GM19328 (cell line): ENCODE results near the gene CENPX.

Source experiments
- ATAC-seq: cut with Tn5 transposase; IDR thresholded peaks from one replicate; pipeline ENCODE4 v1.9.1; 2021; ENCODE audit warnings: mild to moderate bottlenecking, moderate library complexity; ENCODE audit not compliant: unreplicated experiment

Gene CENPX

DNA sequence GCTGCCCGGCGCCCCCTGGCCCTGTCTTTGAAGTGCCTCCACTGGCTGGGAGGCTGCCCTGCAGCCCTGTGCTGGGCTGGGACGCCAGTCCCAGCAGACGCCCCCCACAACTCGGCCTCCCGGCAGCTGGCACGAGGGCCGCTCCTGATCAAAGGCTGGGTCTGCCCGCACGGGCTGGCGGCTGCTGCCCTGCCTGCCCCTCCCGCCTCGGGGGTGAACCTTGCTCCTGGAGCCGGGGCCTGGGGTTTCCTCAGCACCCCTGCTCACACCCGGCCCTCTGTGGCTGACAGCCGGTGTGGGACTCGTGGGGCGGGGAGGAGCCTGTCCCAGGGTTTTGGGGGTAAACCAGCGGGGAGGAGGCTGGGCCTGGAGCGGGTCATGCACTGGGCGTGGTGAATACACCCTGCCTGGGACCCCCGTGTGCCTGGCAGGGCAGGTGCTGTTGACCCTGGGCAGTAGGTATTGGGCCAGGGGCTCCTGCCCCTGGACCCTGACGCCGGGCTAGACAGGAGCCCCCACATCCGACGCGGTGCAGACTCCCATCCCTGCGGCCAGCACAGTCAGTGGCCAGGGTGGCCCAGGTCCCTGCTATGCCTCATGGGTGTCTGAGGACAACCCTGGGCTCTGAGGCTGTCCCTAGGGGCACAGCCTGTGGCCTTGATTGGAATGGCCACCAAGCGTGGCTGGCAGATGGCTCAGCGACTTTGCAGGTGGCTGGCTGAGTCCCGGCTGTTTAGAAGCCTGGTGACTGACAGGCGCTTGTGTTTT is 21.7 kb downstream of the CENPX start:
- ATAC-seq = no peak

DNA sequence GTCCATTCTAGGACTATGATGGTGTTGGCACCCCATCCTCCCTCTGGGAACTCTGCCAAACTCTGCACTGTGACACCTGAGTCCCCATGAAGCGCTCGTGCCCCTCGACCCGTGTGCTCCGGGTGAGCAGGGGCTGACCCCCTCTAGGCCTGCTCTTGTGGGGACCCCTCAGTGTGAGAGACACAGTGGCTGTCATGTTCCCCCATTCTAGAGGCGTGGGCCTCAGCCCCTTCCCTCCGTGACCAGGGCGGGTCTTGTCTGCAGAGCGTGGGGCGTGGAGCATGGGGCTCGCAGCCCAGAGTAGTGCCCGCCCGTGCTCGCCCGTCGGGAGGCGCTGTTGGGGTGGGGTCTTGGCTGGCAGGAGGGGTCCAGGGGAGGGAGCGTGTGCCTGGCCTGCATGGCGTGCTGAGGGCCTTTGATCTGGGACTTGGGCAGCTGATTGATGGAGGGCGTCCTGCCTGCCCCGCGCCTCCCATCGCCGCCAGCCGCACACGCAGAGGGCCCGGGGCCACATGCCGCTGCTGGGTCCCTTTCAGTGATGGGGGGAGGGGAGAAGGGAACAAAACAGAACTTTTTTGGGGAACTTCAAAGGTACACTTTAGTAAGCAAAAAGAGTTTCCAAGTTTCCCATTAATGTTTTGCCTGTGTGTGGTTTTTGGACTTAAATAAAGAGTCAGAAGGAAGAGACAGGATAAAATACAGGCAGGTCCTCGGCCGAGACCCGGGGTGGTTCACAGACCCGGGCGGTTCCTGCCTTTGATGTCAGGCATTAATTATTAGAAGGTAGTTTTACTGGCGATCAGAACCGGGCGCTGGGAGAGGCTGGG is 22.5 kb downstream of the CENPX start:
- no peak for ATAC-seq

DNA sequence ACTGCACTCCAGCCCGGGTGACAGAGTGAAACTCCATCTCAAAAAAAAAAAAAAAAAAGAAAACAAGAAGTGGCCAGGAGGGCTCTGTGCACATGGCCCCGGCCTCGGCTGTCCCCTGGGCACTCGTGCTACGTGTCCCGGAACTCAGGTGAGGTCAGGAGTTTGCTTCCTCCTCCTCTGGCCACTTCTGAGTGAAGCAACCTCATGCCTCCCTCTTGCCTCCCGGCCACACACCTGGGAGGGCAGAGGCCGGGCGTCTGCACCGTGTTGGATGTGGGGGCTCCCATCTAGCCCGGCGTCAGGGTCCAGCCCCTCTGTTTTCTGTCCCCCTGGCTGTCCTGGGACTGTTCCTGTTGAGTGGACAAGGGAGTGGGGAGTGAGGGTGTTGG is 23.1 kb downstream of the CENPX start:
- no peak for ATAC-seq

DNA sequence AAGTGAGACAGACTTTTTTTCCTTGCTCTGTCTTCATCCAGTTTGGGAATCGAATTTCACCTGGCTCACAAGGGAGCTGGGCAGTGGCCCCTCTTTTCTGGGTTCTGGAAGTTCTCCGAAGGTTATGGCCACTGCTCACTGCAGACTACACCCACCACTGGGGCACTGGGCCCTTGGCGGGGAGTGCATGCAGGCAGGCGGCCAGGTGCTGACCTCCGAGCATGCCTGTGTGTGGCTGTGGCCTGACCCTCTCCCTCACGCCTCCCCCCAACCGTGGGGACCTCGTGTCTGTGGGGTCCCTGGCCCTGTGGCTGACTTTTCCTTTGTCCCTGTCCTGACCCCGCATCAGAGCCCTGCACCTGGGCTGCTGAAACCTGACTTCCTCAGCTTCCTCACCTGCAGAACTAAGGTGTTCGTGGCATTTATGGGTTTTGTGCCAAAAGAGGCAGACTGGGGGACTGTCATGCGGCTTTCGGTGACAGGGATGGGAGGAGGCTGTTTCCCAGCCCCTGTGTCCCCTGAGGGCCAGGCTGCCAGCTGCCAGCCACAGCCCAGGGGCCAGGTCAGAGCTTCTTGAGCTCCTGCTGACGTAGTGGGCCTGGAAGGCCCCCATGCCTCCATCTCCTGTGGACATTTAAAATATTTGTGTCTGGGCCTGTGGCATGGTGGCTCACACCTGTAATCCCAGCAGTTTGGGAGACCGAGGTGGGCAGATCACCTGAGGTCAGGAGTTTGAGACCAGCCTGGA is 23.8 kb downstream of the CENPX start:
- no peak for ATAC-seq

DNA sequence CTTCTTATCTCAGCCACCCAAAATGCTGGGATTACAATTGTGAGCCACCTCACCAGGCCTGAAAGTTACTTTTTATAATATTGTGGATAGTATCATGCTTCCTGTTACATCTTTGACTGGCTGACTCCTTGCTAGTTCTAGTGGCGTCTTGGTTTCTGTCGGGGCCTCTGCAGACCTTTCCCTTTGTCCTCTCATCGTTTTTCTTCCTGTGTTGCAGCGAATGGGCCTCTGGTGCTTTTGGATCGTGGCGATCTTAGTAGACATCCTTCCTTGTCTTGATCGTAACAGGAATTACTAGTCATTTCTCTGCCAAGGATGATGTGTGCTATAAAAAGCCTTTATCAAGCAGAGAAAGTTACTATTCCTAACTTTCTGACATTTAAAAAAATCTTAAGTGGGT is 24.5 kb downstream of the CENPX start:
- no peak for ATAC-seq

DNA sequence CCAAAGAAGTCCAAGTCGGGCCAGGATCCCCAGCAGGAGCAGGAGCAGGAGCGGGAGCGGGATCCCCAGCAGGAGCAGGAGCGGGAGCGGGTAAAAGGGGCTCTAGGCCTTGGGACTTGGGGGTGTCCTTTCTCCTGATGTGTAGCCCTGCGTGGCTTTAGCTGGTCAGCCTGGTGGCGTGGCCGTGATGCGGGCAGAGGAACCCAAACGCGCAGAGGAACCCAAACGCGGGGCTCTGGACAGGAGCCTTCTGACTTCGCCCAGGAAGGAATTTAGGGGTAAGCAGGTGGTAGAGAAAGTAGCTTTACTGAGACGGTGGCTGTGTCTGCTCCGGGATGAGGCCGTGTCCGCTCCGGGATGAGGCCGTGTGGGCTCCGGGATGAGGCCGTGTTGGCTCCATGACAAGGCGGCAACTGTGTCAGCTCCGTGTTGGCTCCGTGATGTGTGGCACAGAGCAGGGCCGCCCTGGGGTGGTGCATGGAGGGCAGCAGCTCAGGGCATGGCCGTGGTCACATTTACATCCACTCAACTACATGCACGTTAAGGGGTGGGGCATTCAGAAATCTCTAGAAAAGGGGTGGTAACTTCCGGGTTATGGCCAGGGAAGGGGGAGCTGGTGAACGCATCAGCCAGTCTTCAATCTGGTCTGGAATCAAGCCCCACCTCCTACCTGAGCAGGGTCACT is 25.8 kb downstream of the CENPX start:
- no peak for ATAC-seq

DNA sequence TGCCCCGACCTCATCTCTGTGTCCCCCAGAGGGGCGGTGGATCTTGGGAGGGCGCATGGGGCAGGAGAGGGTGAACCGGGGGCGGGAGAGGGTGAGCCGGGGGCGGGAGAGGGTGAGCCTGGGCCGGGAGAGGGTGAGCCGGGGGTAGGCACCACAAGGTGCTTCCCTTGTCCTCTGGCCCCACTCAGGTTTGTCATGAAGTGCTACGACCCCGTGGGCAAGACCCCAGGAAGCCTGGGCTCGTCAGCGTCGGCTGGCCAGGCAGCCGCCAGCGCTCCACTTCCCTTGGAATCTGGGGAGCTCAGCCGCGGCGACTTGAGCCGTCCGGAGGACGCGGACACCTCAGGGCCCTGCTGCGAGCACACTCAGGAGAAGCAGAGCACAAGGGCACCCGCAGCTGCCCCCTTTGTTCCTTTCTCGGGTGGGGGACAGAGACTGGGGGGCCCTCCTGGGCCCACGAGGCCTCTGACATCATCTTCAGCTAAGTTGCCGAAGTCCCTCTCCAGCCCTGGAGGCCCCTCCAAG is 26.4 kb downstream of the CENPX start:
- ATAC-seq = no peak

DNA sequence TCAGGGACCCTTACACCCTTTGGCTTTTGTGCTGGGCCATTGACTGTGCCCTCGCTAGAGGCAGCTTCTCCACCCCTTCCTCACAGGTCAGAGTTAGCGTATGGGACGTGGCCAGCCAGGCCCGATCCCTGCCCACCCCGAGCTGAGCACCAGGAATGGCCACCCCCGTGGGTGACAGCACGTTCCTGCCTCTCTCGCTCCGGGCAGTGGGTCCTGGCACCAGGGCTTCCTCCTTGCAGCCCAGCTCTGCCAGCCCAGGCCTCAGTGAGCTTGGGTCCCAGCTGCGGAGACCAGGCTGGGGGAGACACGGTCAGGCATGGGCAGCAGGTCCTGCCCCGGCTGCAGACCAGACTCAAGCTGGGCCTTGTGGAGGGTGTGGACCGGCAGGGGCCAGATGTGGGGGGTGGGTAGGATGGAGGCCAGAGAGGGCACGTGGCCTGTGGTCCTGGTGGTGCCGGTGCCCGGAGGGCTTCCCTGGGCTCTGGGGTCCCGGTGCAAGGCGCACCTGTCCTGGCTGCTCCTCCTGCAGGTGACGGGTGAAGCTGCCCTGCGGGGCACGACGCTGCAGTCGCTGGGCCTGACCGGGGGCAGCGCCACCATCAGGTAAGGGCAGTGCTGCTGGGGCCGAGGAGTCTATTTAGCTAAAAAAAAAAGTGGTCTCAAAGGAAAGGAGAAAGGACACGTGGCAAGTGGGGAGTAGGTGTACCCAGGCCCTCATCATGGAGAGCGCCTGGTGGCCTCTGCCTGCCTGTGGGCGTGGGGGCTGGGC is 27.0 kb downstream of the CENPX start:
- ATAC-seq = no peak

DNA sequence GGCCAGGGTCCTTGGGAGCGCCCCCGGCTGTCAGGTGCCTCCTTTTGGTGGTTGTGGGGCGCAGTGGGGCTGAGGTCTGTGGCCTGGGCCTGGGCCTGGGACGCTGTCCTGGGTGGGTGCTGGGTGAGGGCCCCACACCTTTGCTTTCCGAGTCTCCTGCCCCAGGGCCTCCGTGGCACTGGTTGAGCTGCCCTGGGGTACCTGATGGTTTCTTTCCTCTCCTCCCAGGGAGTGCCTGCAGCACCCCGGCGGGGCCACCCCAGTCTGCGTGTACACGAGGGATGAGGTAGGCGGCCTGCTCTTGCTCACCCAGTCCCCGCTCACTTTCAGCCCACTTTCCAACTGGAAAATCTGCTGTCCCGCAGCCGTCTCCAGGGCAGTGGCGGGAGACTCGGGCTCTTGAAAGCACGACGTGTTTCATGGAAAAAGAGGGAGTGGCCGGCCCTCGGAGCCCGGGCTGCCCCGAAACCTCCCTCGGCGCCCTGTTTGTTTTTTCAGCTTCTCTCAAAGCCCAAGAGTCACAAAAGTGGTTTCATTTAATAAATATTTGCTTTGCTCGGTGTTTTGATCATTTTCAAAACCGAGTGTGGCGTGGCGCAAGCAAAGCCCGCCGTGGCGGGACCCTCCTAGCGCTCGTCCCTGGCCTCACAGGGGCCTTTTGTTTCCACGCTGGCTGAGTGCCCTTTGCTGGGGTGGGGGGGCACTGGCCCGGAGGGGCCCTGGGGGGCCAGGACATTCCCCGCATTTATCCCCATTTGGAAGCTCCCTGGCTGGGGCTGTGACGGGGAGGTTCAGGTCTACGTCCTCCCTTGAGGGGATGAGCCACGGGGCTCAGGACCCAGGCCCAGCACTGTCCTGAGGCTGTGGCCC is 27.9 kb downstream of the CENPX start:
- no peak for ATAC-seq

DNA sequence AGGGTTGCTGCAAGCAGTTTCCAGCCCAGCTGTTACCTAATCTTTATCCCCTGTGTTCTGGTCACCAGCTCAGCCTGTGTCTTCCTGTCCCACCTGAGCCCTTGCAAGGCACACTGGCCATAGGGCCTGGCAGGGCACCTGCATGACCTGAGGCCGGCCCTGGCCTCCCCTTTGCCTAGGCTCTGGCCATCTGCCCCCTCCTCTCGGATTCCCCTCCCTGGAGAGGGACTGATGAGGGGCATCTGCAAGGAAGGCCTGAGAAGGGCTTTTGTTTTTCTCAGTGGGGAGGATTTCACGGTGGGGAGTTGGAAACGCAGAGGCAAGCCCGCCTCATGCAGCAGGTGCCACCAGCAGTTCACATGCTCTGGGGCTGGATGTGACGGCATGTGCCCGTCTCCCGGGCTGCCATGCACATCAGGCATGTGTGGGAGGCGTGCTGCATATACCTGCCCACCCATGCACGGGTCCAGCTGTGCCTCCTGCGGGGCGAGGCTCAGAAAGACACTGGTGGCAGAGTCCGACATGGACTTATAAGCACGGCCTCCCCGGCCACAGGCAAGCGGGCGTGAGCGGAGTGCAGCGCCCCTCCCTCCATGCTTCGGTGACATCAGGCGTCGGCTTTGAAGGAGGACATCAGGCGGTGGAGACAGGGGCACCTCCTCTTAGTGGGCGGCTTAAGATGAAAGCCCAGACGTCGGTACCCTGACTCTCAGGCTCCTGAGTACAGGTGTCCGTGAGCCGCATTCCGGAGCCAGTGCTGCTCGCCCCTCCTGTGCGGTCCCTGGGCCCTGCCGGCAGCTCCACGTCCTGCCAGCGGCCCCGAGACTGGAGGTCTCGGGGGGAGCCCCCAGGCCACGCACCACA is 28.7 kb downstream of the CENPX start:
- ATAC-seq = no peak

DNA sequence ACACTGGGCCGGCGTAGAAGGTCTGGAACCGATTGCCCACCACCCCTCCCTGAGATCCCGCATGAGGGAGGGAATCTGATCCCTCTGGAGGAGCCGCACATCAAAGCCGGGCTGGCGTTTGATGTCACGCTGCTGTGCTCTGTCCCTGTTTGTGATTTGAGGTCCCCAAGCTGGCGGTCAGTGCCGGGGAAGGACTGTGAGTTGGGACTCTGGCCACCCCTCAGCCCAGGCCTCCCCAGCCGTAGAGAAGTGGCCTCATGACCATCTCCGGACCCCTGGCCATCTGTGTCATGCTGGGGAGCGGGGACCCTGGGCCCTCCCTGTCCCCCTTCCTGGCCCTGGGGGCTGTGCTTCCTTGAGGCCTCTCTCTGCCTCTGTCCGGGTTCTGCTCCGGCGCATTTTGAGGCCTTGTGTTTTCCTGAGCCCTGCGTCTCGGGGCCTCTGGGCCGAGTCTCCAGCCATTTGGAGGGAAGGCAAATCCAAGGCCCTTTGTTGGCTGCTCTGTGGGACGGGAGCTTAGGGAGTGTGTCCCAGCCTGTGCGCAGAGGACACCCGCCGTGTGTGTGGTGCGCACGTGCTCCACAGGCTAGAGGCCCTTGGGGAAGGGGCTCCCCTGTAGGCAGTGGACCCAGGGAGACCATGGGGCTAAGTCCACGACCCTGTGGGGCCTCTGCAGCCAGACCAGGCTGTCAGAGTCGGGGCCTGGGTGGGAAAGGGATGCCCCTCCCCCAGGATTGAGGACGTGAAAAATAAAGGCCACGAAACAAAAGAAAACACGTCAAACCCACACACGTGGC is 30.2 kb downstream of the CENPX start:
- ATAC-seq = no peak

DNA sequence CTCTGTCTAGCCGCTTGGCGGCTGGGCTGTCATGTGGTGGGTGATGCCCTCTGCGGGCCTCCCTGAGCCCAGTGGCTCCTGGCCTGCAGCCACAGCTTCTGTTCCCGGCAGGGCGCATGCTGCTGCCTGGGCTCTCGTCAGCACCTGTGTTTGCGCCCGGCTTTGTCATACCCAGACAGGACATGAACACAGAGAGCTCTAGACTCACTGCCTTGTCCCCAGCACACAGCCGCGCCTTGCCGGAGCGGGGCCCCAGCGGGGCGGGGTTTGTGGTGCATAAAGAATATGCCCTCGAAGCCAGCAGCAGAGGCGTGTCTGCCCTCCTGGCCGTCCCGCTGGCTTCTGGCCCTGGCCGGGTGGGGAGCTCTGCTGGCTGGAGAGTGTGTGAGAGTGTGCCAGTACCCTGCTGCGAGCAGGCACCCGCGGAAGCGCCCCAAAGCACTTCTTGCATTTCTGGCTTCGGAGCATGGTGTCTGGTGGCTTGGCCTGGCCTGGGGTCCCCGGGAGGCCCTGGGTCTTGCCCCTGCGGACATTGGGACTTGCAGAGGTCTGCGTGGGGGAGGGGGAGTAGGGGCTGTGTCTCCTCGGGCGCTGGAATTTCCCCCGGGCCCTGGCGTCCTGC is 30.9 kb downstream of the CENPX start:
- ATAC-seq = no peak

DNA sequence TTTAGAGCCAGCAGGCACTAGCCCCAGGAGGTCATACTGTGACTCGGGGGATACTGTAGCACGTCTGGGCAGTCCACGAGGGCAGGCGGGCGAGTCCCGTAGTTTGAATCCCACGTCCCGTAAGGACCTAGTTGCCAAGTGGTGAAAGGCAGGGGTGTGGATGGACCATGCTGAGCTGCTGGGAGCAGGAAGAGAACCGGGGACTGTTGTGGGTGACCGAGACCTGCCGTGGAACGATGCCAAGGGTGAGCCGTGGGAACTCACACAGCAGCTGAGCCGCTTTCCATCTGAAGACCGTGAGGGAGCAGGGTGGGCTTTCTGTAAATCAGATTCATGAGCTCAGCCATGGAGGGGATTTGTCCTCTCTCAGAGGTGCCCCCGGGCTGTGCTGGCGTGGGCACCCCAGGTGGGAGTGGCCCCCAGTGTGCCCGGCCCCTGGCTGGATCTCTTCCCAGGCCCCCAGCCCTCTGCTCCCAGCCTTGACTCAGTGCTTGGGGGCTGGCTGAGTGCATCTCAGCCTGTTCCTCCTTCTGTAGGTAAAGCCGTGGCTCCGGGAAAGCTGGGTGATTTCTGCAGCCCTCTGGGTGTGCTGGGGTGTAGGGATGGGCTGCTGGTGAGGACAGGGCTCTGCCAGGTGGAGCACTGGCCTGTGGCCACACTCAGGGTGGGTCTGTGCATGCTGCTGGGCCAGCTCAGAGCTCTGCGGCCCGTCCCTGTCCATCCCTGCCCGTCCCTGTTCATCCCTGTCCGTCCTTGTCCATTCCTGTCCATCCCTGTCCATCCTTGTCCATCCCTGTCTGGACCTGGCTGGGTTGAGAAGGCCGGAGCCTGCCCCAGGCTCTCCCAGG is 31.6 kb downstream of the CENPX start:
- no peak for ATAC-seq

DNA sequence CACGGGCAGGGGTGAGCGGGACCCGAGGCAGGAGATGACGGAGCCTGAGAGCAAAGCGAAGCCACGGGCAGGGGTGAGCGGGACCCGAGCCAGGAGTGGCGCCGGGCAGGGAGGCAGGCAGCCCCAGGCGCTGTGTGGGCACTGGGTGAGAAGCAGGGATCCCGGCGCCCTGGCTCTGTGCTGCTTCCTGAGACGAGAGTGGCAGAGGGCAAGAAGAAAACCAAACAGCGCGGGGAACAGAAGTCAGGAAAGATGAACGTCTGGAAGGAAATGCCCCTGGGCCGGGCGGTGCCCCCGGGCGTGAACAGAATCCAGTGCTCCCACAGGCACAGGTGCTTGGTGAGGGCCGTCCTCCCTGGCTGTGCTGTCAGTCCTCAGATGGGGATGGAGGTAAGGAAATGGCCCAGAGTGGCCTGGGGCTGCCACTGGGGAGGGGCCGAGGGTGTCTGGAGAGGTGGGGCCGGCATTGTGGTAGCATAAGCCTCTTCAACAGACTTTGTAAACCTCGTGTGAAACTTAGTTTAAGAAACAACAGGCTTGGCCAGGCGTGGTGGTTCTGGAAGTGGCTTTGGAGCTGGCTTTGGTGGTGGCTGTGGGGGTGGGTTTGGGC is 35.4 kb downstream of the CENPX start:
- no peak for ATAC-seq

DNA sequence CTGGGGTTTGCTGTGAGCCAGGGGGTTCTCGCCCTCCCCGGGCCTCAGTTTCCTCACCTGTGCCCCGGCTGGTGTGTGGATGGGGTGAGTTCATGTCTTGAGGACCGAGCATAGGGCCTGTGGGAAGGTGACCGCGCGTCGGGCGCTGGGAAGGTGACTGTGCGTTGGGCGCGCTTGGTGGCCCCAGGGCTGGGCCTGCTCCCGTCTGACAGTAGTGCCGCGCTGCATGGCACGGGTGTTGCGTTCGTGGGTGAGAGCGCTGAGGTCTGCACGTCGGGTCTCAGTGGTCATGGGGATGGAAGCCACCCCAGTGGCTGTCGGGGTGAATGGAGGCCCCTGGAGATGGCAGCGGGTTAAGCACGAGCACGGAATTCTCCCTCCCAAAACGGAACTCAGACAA is 36.1 kb downstream of the CENPX start:
- no peak for ATAC-seq
